ENCODE measurements around the gene FADS2. TPM values are rescaled to one million over a fixed set of nuclear protein-coding genes. Genes with fewer than 3 reads are reported as not detected.

FADS2 gene
- total RNA-seq, 4 donors from 2014 or later: 15.4 to 540 (median 173) TPM

- H3K4me3 ChIP-seq (ENCODE audit: low read depth, poor library complexity, severe bottlenecking): no peak overlapping the region
- DNase-seq (ENCODE audit: low spot score in 2 of 2): no peak
- intact Hi-C loops (cut with DNase I; ENCODE audit: low total_unique reads): no loop called here
- WGBS, 2 donors: 75 to 80% methylated on average over 23 to 24 of the region's 24 CpGs
- no peak for TF ChIP-seq POLR2A (IDR thresholded peaks at IDR 0.05)
- no peak for TF ChIP-seq CTCF (IDR thresholded peaks at IDR 0.05)
These were observed 23.2 kb downstream of the FADS2 start for GRCh38 chr11:61851113-61851899.

- no peak for DNase-seq (ENCODE audit: low spot score in 2 of 2)
- intact Hi-C loops (cut with DNase I; ENCODE audit: low total_unique reads): no loop called here
- no peak overlapping the region for H3K4me3 ChIP-seq (ENCODE audit: low read depth, poor library complexity, severe bottlenecking)
- no peak for TF ChIP-seq POLR2A (IDR thresholded peaks at IDR 0.05)
- WGBS, 2 donors: 91 to 92% methylated on average over 6 of the region's 6 CpGs
These were observed 23.8 kb downstream of the FADS2 start for GRCh38 chr11:61851900-61852295.

- 61 to 76% methylated on average over 3 to 13 of the region's 13 CpGs for WGBS, 2 donors
- DNase-seq (ENCODE audit: low spot score in 2 of 2): no peak
- TF ChIP-seq CTCF (IDR thresholded peaks at IDR 0.05) (no peak), POLR2A (IDR thresholded peaks at IDR 0.05) (no peak)
- no peak overlapping the region for H3K4me3 ChIP-seq (ENCODE audit: low read depth, poor library complexity, severe bottlenecking)
- intact Hi-C loops (cut with DNase I; ENCODE audit: low total_unique reads): no loop called here
These were observed 25.6 kb downstream of the FADS2 start for GRCh38 chr11:61853698-61854169.

GRCh38 chr11:61854206-61854895 is 26.3 kb downstream of the FADS2 start:
- WGBS, 2 donors: 83 to 89% methylated on average over 17 of the region's 17 CpGs
- no peak for DNase-seq (ENCODE audit: low spot score in 2 of 2)
- H3K4me3 ChIP-seq (ENCODE audit: low read depth, poor library complexity, severe bottlenecking): no peak overlapping the region
- TF ChIP-seq POLR2A (IDR thresholded peaks at IDR 0.05) (no peak), CTCF (IDR thresholded peaks at IDR 0.05) (no peak)
- intact Hi-C loops (cut with DNase I; ENCODE audit: low total_unique reads): no loop called here

DNA sequence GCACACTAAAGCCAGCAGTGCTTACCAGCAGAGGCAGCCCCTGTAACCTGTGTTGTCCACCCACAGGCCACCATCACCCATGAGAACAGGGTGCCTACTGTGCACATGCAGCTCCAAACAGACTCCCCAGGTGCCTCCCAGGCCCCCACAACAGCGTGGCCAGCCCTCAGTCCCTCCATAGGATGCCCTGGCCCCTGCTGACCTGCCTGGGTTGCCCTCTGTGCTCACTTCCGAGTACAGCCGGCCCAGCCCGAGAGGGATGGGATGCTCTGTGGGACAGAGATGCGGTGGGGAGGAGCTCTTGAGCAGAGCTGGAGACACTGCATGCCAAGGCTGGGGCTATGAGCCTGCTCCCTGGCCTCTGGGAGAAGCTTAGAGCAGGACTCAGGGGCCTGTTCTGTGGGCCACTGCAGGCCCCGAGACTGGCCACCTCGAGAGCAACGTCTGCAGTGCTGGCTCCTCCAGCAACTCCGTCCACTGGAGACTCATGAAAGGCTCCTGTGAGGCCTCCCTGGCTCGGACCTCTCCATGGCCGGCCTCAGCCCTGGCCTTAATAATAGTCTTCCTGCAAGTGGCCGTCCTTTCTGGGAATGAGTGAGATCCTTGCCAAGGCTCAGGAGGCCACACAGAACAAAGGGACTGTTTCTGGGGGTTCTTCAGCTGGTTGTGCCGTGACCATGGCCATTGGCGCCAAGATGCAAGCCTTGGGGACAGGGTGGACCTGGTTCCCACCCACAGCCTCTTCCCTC is 27.0 kb downstream of the FADS2 start:
- DNase-seq (ENCODE audit: low spot score in 2 of 2): no peak
- no peak for TF ChIP-seq POLR2A (IDR thresholded peaks at IDR 0.05)
- WGBS, 2 donors: 87 to 90% methylated on average over 8 to 14 of the region's 14 CpGs
- intact Hi-C loops (cut with DNase I; ENCODE audit: low total_unique reads): no loop called here
- no peak overlapping the region for H3K4me3 ChIP-seq (ENCODE audit: low read depth, poor library complexity, severe bottlenecking)

- H3K4me3 ChIP-seq (ENCODE audit: low read depth, poor library complexity, severe bottlenecking): no peak overlapping the region
- DNase-seq (ENCODE audit: low spot score in 2 of 2): no peak
- 77 to 80% methylated on average over 10 to 12 of the region's 12 CpGs for WGBS, 2 donors
- TF ChIP-seq POLR2A (IDR thresholded peaks at IDR 0.05) (no peak), CTCF (IDR thresholded peaks at IDR 0.05) (no peak)
- intact Hi-C loops (cut with DNase I; ENCODE audit: low total_unique reads): no loop called here
These were observed 28.0 kb downstream of the FADS2 start for GRCh38 chr11:61855939-61856680.
